ENCODE data around the gene ICAM2.
A peak's percentile ranks its signal among the peaks of the same experiment; 100 is the strongest.
"Not testable (repeated sequence)": the region's sequence is repeated elsewhere in the genome, so short reads cannot be mapped to it uniquely, and the experiment has no call there.

Gene ICAM2

GRCh38 chr17:64009571-64010402, 10.6 kb downstream of the ICAM2 start:
- no peak for ATAC-seq (replicated peaks)
- no peak for DNase-seq
- H3K4me1 Mint-ChIP-seq, result peaks cover 43 to 81% of the 10 kb centered on the region in 2 donors
- no peaks in the 10 kb centered on the region for H3K27me3 Mint-ChIP-seq
- no peak overlapping the region for H3K4me3 Mint-ChIP-seq
- H3K27ac Mint-ChIP-seq, result peak overlapping the region; percentile 59
- H3K9me3 Mint-ChIP-seq, result no peaks in the 10 kb centered on the region
- peaks cover 21 to 25% of the 10 kb centered on the region in 2 donors for H3K36me3 Mint-ChIP-seq

GRCh38 chr17:64008830-64009229, 11.6 kb downstream of the ICAM2 start:
- Mint-ChIP-seq H3K27me3 (no peaks in the 10 kb centered on the region), H3K36me3 (peaks cover 27 to 33% of the 10 kb centered on the region in 2 donors), H3K9me3 (no peaks in the 10 kb centered on the region), H3K4me1 (peaks cover 37 to 71% of the 10 kb centered on the region in 2 donors), H3K4me3 (no peak overlapping the region), H3K27ac (peak overlapping the region; percentile 56)
- DNase-seq, result no peak
- ATAC-seq (replicated peaks), result no peak

GRCh38 chr17:64008346-64008745, 12.1 kb downstream of the ICAM2 start:
- peaks cover 37 to 69% of the 10 kb centered on the region in 2 donors for H3K4me1 Mint-ChIP-seq
- H3K4me3 Mint-ChIP-seq, result no peak overlapping the region

GRCh38 chr17:64007838-64008282, 12.6 kb downstream of the ICAM2 start:
- H3K4me3 Mint-ChIP-seq, result no peak overlapping the region

More at GRCh38 chr17:64008346-64008745, 12.1 kb downstream of the ICAM2 start:
- no peaks in the 10 kb centered on the region for H3K9me3 Mint-ChIP-seq
- H3K27ac Mint-ChIP-seq, result no peak overlapping the region
- ATAC-seq (replicated peaks) (no peak), DNase-seq (no peak)
- peaks cover 32 to 38% of the 10 kb centered on the region in 2 donors for H3K36me3 Mint-ChIP-seq
- H3K27me3 Mint-ChIP-seq, result no peaks in the 10 kb centered on the region

GRCh38 chr17:64007089-64007837, 13.2 kb downstream of the ICAM2 start:
- H3K4me3 Mint-ChIP-seq, result peak overlapping the region in 1 of 2 donors; percentile 54
- peaks cover 36 to 64% of the 10 kb centered on the region in 2 donors for H3K4me1 Mint-ChIP-seq
- H3K36me3 Mint-ChIP-seq, result peaks cover 34 to 42% of the 10 kb centered on the region in 2 donors
- H3K9me3 Mint-ChIP-seq; DNase-seq; H3K27me3 Mint-ChIP-seq; ATAC-seq (replicated peaks): not testable (repeated sequence)
- peak overlapping the region; percentile 69 for H3K27ac Mint-ChIP-seq

More at GRCh38 chr17:64007838-64008282, 12.6 kb downstream of the ICAM2 start:
- no peak for DNase-seq
- Mint-ChIP-seq H3K9me3 (no peaks in the 10 kb centered on the region), H3K27ac (peak overlapping the region; percentile 68), H3K27me3 (no peaks in the 10 kb centered on the region), H3K4me1 (peaks cover 36 to 64% of the 10 kb centered on the region in 2 donors), H3K36me3 (peaks cover 34 to 42% of the 10 kb centered on the region in 2 donors)
- no peak for ATAC-seq (replicated peaks)

GRCh38 chr17:64006361-64007088, 13.9 kb downstream of the ICAM2 start:
- Mint-ChIP-seq H3K27ac (peak overlapping the region; percentile 59), H3K9me3 (no peaks in the 10 kb centered on the region), H3K4me3 (peak overlapping the region in 1 of 2 donors; percentile 6), H3K27me3 (no peaks in the 10 kb centered on the region), H3K36me3 (peaks cover 34 to 42% of the 10 kb centered on the region in 2 donors), H3K4me1 (peaks cover 33 to 59% of the 10 kb centered on the region in 2 donors)
- DNase-seq (no peak), ATAC-seq (replicated peaks) (peak; percentile 71 to 81)

- Mint-ChIP-seq H3K4me3 (no peak overlapping the region), H3K4me1 (peaks cover 31 to 56% of the 10 kb centered on the region in 2 donors), H3K9me3 (no peaks in the 10 kb centered on the region), H3K36me3 (peaks cover 34 to 47% of the 10 kb centered on the region in 2 donors), H3K27me3 (no peaks in the 10 kb centered on the region), H3K27ac (peak overlapping the region; percentile 5)
- DNase-seq (no peak), ATAC-seq (replicated peaks) (no peak)
Measured at GRCh38 chr17:64005734-64006167, 14.7 kb downstream of the ICAM2 start.

GRCh38 chr17:64004903-64005733, 15.3 kb downstream of the ICAM2 start:
- H3K36me3 Mint-ChIP-seq, result peaks cover 34 to 47% of the 10 kb centered on the region in 2 donors
- H3K27ac Mint-ChIP-seq, result peak overlapping the region; percentile 42

GRCh38 chr17:64004218-64004770, 16.1 kb downstream of the ICAM2 start:
- H3K36me3 Mint-ChIP-seq, result peaks cover 31 to 42% of the 10 kb centered on the region in 2 donors
- peaks cover 2 to 5% of the 10 kb centered on the region in 2 donors for H3K27me3 Mint-ChIP-seq
- ATAC-seq (replicated peaks) (no peak), DNase-seq (no peak)
- H3K4me3 Mint-ChIP-seq, result no peak overlapping the region
- H3K9me3 Mint-ChIP-seq, result no peaks in the 10 kb centered on the region
- H3K27ac Mint-ChIP-seq, result no peak overlapping the region
- peaks cover 29 to 55% of the 10 kb centered on the region in 2 donors for H3K4me1 Mint-ChIP-seq

More at GRCh38 chr17:64004903-64005733, 15.3 kb downstream of the ICAM2 start:
- DNase-seq, result no peak
- no peaks in the 10 kb centered on the region for H3K27me3 Mint-ChIP-seq
- H3K9me3 Mint-ChIP-seq, result no peaks in the 10 kb centered on the region
- peaks cover 30 to 55% of the 10 kb centered on the region in 2 donors for H3K4me1 Mint-ChIP-seq
- ATAC-seq (replicated peaks), result no peak
- H3K4me3 Mint-ChIP-seq, result no peak overlapping the region

GRCh38 chr17:64003526-64004121, 16.8 kb downstream of the ICAM2 start:
- H3K27me3 Mint-ChIP-seq, result peaks cover 7 to 9% of the 10 kb centered on the region in 2 donors
- no peak overlapping the region for H3K27ac Mint-ChIP-seq
- H3K4me1 Mint-ChIP-seq, result peaks cover 30 to 55% of the 10 kb centered on the region in 2 donors
- peaks cover 31 to 40% of the 10 kb centered on the region in 2 donors for H3K36me3 Mint-ChIP-seq
- DNase-seq (no peak), ATAC-seq (replicated peaks) (no peak)
- no peak overlapping the region for H3K4me3 Mint-ChIP-seq
- no peaks in the 10 kb centered on the region for H3K9me3 Mint-ChIP-seq

GRCh38 chr17:64002658-64003525, 17.5 kb downstream of the ICAM2 start:
- peaks cover 30 to 38% of the 10 kb centered on the region in 2 donors for H3K36me3 Mint-ChIP-seq
- H3K9me3 Mint-ChIP-seq, result no peaks in the 10 kb centered on the region
- DNase-seq (no peak), ATAC-seq (replicated peaks) (no peak)
- peaks cover 9 to 10% of the 10 kb centered on the region in 2 donors for H3K27me3 Mint-ChIP-seq
- no peak overlapping the region for H3K27ac Mint-ChIP-seq
- H3K4me1 Mint-ChIP-seq, result peaks cover 28 to 55% of the 10 kb centered on the region in 2 donors
- H3K4me3 Mint-ChIP-seq, result no peak overlapping the region
